Stimulated activated CD4-positive, alpha-beta T cell treated with anti-CD3 and anti-CD28 coated beads, Interleukin-1b, Interleukin-23, amount 100 ng/mL, for 48 hours (primary cell): ENCODE data around the gene BRINP3.

Experiments used
- DNase-seq: peaks from one replicate; pipeline ENCODE4 v3.0.0-alpha.2; 2020

Gene BRINP3

DNA sequence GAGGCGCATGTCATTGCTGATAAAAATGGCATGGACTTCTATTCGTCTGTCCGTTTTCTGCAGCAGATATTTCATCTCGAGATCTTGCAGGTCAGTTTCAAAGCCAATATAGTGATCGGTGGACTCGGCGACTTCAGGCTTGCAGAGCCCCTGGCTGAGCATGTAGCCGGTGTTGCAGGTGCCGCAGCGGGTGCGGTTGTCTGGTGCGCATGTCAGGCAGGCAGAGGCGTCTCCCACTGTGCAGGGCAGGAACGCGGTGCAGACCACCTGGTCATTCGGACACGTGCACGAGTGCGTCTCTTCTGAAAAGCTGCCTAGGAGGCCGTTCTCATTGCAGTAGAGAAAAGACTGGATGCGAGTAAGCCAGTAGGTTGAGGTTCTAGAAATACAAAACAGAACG lies 378.9 kb downstream of the BRINP3 start:
- DNase-seq, result no peak

DNA sequence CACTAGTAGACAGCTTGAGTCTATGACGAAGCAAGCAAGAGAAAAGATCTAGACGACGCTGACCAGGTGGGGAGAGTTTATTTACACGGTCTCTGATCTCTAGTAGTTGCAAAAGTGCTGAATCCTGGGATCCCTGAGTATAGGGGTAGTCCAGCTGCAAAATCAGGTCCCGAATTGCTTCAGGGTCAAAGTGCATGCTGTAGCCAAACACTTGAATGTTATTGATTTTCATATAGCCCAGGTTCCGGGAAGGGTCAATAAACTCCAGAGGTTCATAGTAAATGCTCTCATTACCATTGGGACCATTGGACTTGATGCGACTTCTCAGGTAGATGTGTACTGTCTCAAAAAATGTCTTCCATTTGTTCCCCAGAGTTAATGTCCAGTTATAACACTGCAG lies 379.6 kb downstream of the BRINP3 start:
- DNase-seq, result no peak

DNA sequence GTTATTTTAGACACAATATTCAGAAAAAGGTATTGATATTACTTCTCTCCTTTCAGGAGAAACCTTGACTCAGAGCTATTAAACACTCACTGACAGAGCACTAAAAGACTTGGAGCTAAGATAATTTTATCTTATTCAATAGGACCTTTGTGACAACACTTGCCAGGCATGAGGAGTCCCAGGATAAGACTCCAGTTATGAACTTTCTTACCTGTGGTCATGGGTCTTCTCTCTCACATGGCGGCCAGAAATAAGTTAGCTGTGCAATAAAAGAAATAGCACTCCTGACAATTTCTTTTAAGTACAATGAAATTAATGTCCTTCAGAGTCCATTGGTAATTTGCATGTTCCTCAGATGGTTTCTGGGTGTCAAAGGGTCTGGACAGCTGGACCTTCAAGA lies 382.1 kb downstream of the BRINP3 start:
- no peak for DNase-seq

DNA sequence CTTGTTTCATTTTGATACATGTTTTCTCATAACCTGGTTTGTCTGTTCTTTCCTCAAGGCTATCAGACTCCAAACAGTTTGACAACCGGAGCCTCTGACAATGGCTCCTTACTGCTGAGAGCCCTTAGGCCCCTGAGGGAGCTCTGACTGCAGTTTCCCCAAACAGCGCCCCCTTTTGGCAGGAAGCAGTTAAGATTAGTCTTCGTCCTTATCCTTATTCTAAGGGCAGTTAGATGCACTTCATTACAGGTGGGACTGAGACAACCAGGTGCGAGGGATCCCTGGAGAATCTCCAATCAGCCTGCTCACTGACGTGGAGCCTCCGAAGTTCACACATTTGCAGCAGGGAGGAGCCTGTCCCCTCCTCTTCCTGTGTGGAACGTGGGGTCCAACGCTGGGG lies 393.1 kb downstream of the BRINP3 start:
- no peak for DNase-seq

DNA sequence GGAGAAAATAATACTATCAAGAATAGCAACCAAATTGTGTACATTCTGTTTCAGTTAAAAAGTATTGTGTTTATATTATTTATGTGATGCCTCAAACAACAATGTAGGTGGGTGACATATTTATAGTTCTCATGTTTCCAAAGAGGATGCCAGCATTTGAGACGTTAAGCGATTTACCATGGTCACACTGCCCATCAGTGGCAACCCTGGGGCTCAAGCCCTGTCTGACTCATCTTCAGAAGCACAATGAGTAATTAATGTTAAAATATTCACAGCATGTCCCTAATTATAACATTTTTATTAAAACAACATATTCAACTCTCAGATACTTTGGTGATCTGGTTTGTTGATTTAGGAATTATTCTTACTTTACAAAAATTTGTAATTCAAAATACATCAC lies 409.4 kb downstream of the BRINP3 start:
- DNase-seq, result no peak

DNA sequence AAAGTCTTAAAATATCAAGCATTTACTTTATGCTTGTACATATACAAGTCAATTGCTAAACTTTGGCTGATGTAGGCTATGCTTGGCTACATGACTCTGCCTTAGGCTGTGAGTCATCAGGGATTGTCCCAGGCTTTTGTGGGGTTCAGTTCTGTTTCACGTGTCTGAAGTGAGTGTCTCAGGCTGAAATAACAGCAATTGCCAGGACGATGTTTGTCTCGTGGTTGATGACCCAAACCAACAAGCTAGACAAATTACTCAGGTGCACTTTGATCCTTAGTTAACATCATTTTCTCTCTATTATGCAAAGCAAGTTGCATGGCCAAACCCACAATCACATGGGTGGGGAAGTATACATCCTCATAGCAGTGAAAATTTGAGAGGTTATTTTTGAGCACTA lies 410.1 kb downstream of the BRINP3 start:
- DNase-seq, result peak; percentile 2

DNA sequence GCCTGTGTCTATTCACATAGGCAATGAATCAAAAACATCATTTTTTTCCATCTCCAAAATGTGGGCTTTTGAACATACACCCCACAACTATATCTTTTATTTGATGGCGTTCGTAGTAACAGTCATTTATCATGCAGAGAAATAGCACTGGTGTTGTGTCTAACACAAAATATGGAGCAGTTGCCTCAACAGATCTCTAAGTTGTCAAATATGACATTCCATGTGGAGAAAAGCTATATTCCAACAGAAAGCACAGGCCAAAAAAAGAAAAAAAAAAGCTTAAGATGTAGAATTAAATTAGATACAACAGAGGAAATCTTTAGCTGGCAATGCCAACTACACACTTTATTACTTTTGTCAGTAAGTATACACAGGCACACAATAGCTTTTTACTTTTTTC lies 411.7 kb downstream of the BRINP3 start:
- no peak for DNase-seq

DNA sequence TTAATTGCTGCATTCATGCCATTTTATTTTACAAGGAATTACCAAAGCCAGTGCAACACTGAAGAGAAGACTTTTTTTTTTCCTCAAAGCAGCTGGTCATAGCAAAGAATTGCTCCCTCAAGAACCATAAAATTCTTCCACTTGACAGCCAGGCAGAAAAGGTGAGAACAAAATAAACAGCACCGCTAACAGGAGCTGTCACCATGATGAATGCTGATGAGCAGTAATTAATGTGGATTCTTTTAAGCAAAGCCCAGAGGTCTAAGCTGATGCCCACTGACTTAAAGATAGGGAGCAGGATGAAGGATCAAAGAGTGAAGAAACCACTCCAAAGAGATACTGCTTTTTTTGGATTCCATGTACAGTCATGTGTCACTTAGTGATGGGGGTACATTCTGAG lies 428.4 kb downstream of the BRINP3 start:
- no peak for DNase-seq
